Middle frontal gyrus (tissue), 1 donor: ENCODE results near the gene PMS1.
"Not testable (repeated sequence)": the region's sequence is repeated elsewhere in the genome, so short reads cannot be mapped to it uniquely, and the experiment has no call there.

Experiments used
- DNase-seq: peaks from one replicate; pipeline ENCODE4 v3.0.0-alpha.2; 2015; ENCODE audit warnings: low spot score; ENCODE audit errors: extremely low spot score

The PMS1 gene

GRCh38 chr2:189783927-189784867 is at the start of gene PMS1, which contains the start of gene ORMDL1:
Gene PMS1 (plus strand): TSS chr2:189784450. CDS start chr2:189791810, 7,360 bp downstream.
Gene ORMDL1 (minus strand): TSS chr2:189784339. CDS start chr2:189782595, 1,744 bp downstream.
- DNase-seq, result peak; percentile 98

- DNase-seq, result no peak
Measured at GRCh38 chr2:189751080-189751658, 33.1 kb upstream of the PMS1 start.

GRCh38 chr2:189756311-189756952 is 27.8 kb upstream of the PMS1 start:
- DNase-seq, result no peak

- DNase-seq, result not testable (repeated sequence)
Measured at GRCh38 chr2:189760154-189760553, 24.1 kb upstream of the PMS1 start.

GRCh38 chr2:189762229-189762550 is 22.1 kb upstream of the PMS1 start:
- no peak for DNase-seq

- peak; percentile 86 for DNase-seq
Measured at GRCh38 chr2:189762551-189763298, 21.5 kb upstream of the PMS1 start, which contains the start of gene OSGEPL1. Gene OSGEPL1 (minus strand): TSS chr2:189762792. CDS start chr2:189761640, 1,152 bp downstream.

GRCh38 chr2:189763908-189764661 is 20.2 kb upstream of the PMS1 start:
- DNase-seq, result no peak

GRCh38 chr2:189770590-189771322 is 13.5 kb upstream of the PMS1 start:
- no peak for DNase-seq

- DNase-seq, result no peak
Measured at GRCh38 chr2:189772212-189772611, 12.0 kb upstream of the PMS1 start.

GRCh38 chr2:189782221-189782671 is 2.0 kb upstream of the PMS1 start:
- no peak for DNase-seq

GRCh38 chr2:189783451-189783926 is 761 bp upstream of the PMS1 start:
- no peak for DNase-seq

GRCh38 chr2:189791338-189792042 is 7.2 kb downstream of the PMS1 start:
- no peak for DNase-seq

GRCh38 chr2:189794310-189794709 is 10.1 kb downstream of the PMS1 start:
- DNase-seq, result no peak

- no peak for DNase-seq
Measured at GRCh38 chr2:189797902-189798301, 13.7 kb downstream of the PMS1 start.

- DNase-seq, result peak; percentile 17
Measured at GRCh38 chr2:189798312-189799029, 14.2 kb downstream of the PMS1 start.

- no peak for DNase-seq
Measured at GRCh38 chr2:189799030-189799331, 14.7 kb downstream of the PMS1 start.

- DNase-seq, result no peak
Measured at GRCh38 chr2:189799531-189799930, 15.3 kb downstream of the PMS1 start.

- no peak for DNase-seq
Measured at GRCh38 chr2:189802396-189802912, 18.2 kb downstream of the PMS1 start.
